Measurements from ENCODE around the gene ANGPT4. TPM values are rescaled to one million over a fixed set of nuclear protein-coding genes. Genes with fewer than 3 reads are reported as not detected.

ANGPT4 gene
- polyA plus RNA-seq, 3 donors = 0.07 to 0.14 TPM; not detected in 1

DNA sequence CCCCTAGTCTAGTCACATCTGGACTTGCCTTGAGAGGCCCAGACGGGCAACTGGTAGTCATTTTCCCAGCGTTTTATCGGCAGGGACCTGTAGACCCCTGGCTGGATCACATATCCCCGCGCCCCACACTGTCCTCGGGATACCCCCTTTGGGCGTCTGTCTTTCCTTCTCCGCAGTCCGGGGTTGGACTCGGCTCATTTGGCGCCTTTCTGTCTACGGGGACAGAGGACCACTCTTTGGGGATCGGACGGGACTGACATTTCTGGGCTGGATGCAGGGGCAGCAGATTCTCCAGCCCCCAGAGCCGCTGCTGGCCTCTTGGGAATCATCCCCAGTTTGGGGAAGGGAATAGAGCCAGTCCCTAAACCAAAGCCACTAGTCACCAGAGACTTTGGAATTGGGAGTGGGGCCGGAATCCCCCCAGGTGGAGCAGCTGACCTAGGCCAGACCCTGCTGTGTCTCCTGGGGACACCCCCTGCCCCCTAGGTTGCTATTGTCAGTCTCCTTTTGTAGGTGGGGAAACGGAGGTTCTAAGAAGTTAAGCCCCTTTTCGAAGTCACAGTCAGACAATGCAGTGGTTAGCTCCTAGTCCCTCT is 81.9 kb downstream of the ANGPT4 start:
- intact Hi-C loops (cut with micrococcal nuclease) = loop anchor here in 1 of 2 donors (10.0 kb wide), 1 partner anchor 179 kb away; the partner anchor contains the start of gene SRXN1
- peaks cover 52% of the 10 kb centered on the region for H3K79me2 ChIP-seq (ENCODE audit: insufficient read depth, low read length)
- peak overlapping the region; percentile 73 to 97 (median 74) for H3K4me3 ChIP-seq (replicated peaks in 1 of 3; ENCODE audit: low read depth in 2 of 3, low read length in 3 of 3)
- H3K4me2 ChIP-seq (replicated peaks; ENCODE audit: extremely low read depth, low read length, poor library complexity, severe bottlenecking) = peak overlapping the region; percentile 99
- no peaks in the 10 kb centered on the region for H3K27me3 ChIP-seq (ENCODE audit: control insufficient read depth in 2 of 2, insufficient read depth in 2 of 2, low read length in 2 of 2)
- TF ChIP-seq, protein P1, sequence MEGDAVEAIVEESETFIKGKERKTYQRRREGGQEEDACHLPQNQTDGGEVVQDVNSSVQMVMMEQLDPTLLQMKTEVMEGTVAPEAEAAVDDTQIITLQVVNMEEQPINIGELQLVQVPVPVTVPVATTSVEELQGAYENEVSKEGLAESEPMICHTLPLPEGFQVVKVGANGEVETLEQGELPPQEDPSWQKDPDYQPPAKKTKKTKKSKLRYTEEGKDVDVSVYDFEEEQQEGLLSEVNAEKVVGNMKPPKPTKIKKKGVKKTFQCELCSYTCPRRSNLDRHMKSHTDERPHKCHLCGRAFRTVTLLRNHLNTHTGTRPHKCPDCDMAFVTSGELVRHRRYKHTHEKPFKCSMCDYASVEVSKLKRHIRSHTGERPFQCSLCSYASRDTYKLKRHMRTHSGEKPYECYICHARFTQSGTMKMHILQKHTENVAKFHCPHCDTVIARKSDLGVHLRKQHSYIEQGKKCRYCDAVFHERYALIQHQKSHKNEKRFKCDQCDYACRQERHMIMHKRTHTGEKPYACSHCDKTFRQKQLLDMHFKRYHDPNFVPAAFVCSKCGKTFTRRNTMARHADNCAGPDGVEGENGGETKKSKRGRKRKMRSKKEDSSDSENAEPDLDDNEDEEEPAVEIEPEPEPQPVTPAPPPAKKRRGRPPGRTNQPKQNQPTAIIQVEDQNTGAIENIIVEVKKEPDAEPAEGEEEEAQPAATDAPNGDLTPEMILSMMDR (IDR thresholded peaks at IDR 0.05) = no peak
- H3K36me3 Mint-ChIP-seq = peaks cover 17 to 20% of the 10 kb centered on the region in 2 donors
- H3K27ac ChIP-seq (ENCODE audit: low read depth in 1 of 2, low read length in 2 of 2) = peak overlapping the region; percentile 72 to 99
- H3K9me3 Mint-ChIP-seq = peaks cover 0 to 5% (median 0%) of the 10 kb centered on the region in 7 donors
- WGBS (ENCODE audit: insufficient coverage) = under 1% methylated on average over 14 of the region's 18 CpGs
- H3K9ac ChIP-seq (ENCODE audit: insufficient read depth, low read length, poor library complexity, severe bottlenecking) = peak overlapping the region; percentile 98
- peak overlapping the region; percentile 71 for H2AFZ ChIP-seq (ENCODE audit: insufficient read depth, low read depth, low read length, poor library complexity, severe bottlenecking)
- peak overlapping the region; percentile 94 to 99 (median 97) for H3K27ac Mint-ChIP-seq
- H3K36me3 ChIP-seq (replicated peaks in 1 of 2; ENCODE audit: control insufficient read depth in 1 of 2, insufficient read depth in 2 of 2, low read length in 2 of 2) = peaks cover 0 to 4% of the 10 kb centered on the region in 2 donors
- H3K4me3 Mint-ChIP-seq = peak overlapping the region; percentile 93 to 97
- peaks cover 71% of the 10 kb centered on the region for H3K4me1 Mint-ChIP-seq
- peaks cover 33% of the 10 kb centered on the region for H4K20me1 ChIP-seq (ENCODE audit: insufficient read depth, low read length)
- H3K27me3 Mint-ChIP-seq (ENCODE audit: low read depth in 3 of 3) = no peaks in the 10 kb centered on the region
- H3K4me1 ChIP-seq (ENCODE audit: control insufficient read depth in 1 of 2, insufficient read depth in 2 of 2, low read length in 2 of 2) = peaks cover 70 to 78% of the 10 kb centered on the region in 2 donors
- no peak for DNase-seq
- no peaks in the 10 kb centered on the region for H3K9me3 ChIP-seq (replicated peaks in 1 of 2; ENCODE audit: control insufficient read depth in 1 of 2, insufficient read depth in 1 of 2, low read length in 2 of 2)

DNA sequence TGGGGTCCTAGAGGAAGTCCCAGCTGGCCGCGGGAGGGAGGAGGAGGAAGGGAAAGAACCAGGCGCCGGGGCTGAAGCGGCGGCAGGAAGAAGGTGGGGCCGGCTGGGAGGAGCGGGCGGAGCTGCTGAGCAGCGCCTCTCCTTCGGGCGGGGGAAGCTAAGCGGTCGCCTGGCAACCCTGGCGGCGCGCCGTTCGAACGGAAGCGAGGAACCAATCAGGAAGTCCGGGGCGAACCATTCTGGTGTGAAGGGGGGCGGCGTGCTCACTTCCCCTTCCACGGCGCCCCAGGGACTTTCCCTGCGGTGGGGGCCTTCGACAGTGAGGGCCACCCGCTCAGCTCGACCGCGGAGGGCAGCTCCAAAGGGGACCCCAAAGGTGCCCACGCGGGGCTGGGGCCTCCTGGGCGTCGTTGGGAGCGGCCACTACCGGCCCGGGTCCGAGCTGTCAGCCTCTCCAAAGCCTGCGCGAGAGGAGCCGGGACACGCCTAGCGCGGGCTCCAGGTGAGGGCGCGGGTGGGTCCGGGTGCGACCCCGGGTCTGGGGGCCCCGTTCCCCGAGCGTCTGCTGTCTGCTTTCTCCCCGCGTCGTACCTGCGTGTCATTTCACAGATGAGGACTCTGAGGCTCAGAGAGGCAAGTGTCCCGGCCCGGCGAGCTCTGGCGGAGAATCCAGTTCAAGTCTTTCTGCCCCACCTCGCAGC is 82.5 kb downstream of the ANGPT4 start, which contains the start of gene FAM110A:
TSS of gene FAM110A (plus strand) at position 266 of the 701 bp plus-strand sequence. CDS start 11,090 bp downstream, outside the sequence.
- peak within 1 kb of the TSS; percentile 94 to 99 (median 97) for H3K27ac Mint-ChIP-seq
- peaks cover 75% of the 10 kb centered on the region for H3K4me1 Mint-ChIP-seq
- under 1% methylated on average over 58 of the region's 64 CpGs for WGBS (ENCODE audit: insufficient coverage)
- Histone ChIP-seq H2AFZ (ENCODE audit: insufficient read depth, low read depth, low read length, poor library complexity, severe bottlenecking) (peak within 1 kb of the TSS; percentile 71), H3K9me3 (replicated peaks in 1 of 2; ENCODE audit: control insufficient read depth in 1 of 2, insufficient read depth in 1 of 2, low read length in 2 of 2) (no peaks in the 10 kb centered on the region), H3K79me2 (ENCODE audit: insufficient read depth, low read length) (peaks cover 45% of the 10 kb centered on the region), H3K9ac (ENCODE audit: insufficient read depth, low read length, poor library complexity, severe bottlenecking) (peak within 1 kb of the TSS; percentile 98), H4K20me1 (ENCODE audit: insufficient read depth, low read length) (peaks cover 27% of the 10 kb centered on the region), H3K27me3 (ENCODE audit: control insufficient read depth in 2 of 2, insufficient read depth in 2 of 2, low read length in 2 of 2) (no peaks in the 10 kb centered on the region), H3K4me3 (replicated peaks in 1 of 3; ENCODE audit: low read depth in 2 of 3, low read length in 3 of 3) (peak within 1 kb of the TSS; percentile 73 to 97 (median 74)), H3K36me3 (replicated peaks in 1 of 2; ENCODE audit: control insufficient read depth in 1 of 2, insufficient read depth in 2 of 2, low read length in 2 of 2) (no peaks in the 10 kb centered on the region), H3K4me1 (ENCODE audit: control insufficient read depth in 1 of 2, insufficient read depth in 2 of 2, low read length in 2 of 2) (peaks cover 76 to 83% of the 10 kb centered on the region in 2 donors), H3K4me2 (replicated peaks; ENCODE audit: extremely low read depth, low read length, poor library complexity, severe bottlenecking) (peak within 1 kb of the TSS; percentile 99), H3K27ac (ENCODE audit: low read depth in 1 of 2, low read length in 2 of 2) (peak within 1 kb of the TSS; percentile 72 to 99)
- H3K27me3 Mint-ChIP-seq (ENCODE audit: low read depth in 3 of 3) = peaks cover 0 to 2% (median 0%) of the 10 kb centered on the region in 3 donors
- TF ChIP-seq, protein P1 (IDR thresholded peaks at IDR 0.05) = no peak
- H3K36me3 Mint-ChIP-seq = peaks cover 12 to 14% of the 10 kb centered on the region in 2 donors
- peaks cover 0 to 5% (median 0%) of the 10 kb centered on the region in 7 donors for H3K9me3 Mint-ChIP-seq
- intact Hi-C loops (cut with micrococcal nuclease) = loop anchor here in 1 of 2 donors (10.0 kb wide), 1 partner anchor 179 kb away; the partner anchor contains the start of gene SRXN1
- DNase-seq = peak; percentile 97 to 98 (median 98)
- peak within 1 kb of the TSS; percentile 93 to 97 for H3K4me3 Mint-ChIP-seq
